IMR-90 (cell line): ENCODE measurements around the gene ZNF592. TPM values are rescaled to one million over a fixed set of nuclear protein-coding genes. Genes with fewer than 3 reads are reported as not detected.

Experiments
- ATAC-seq: fragments of 200-7000 bp; cut with Tn5 transposase; 2 replicates; pipeline ENCODE4 v1.9.1; 2020; ENCODE audit warnings: low read depth, mild to moderate bottlenecking, moderate library complexity
- BruUV-seq: library from RNA; stranded (reverse); fragments of 400-500 nt; replicated peaks from 2 replicates; lab custom pipeline; 2021; lab: Mats Ljungman, UMichigan
- CTCF ChIA-PET: fragments of 300-600 bp; formaldehyde crosslinking; extraction: SDS; loops from one replicate; lab custom pipeline; 2021; ENCODE audit warnings: antibody characterized with exemption; lab: Yijun Ruan, JAX
- POLR2A ChIA-PET: fragments of 300-600 bp; sonication (Branson Sonifier 250); formaldehyde crosslinking; loops from one replicate; lab custom pipeline; 2022; ENCODE audit warnings: antibody characterized with exemption; ENCODE audit not compliant: unreplicated experiment; lab: Charles Lee
- DNase-seq: peaks from one replicate; pipeline ENCODE4 v3.0.0; 2013
- H2AFZ ChIP-seq: replicated peaks from 2 replicates; pipeline ENCODE3; 2013; ENCODE audit warnings: low read length, mild to moderate bottlenecking; ENCODE audit not compliant: poor library complexity
- H2AK5ac ChIP-seq: 2 replicates; pipeline ENCODE4 v1.6.1; 2013; ENCODE audit warnings: low read depth, low read length, inconsistent platforms
- H2AK9ac ChIP-seq: replicated peaks from 2 replicates; pipeline ENCODE3; 2013; ENCODE audit warnings: mild to moderate bottlenecking, low read depth, low read length, moderate library complexity; ENCODE audit not compliant: poor library complexity
- H2BK120ac ChIP-seq: 2 replicates; pipeline ENCODE4 v1.6.1; 2013; ENCODE audit warnings: low read depth, low read length, inconsistent platforms
- H2BK15ac ChIP-seq: 3 replicates; pipeline ENCODE4 v1.6.1; 2013; ENCODE audit warnings: low read depth, low read length, inconsistent platforms
- H2BK20ac ChIP-seq: 2 replicates; pipeline ENCODE4 v1.6.1; 2013; ENCODE audit warnings: low read depth, mild to moderate bottlenecking, inconsistent platforms, low read length, moderate library complexity
- H2BK5ac ChIP-seq: 2 replicates; pipeline ENCODE4 v1.6.1; 2013; ENCODE audit warnings: mild to moderate bottlenecking, low read depth, low read length, inconsistent platforms; ENCODE audit not compliant: poor library complexity, severe bottlenecking
- H3K14ac ChIP-seq: replicated peaks from 2 replicates; pipeline ENCODE4 v1.6.1; 2013; ENCODE audit warnings: low read depth, low read length, inconsistent platforms
- H3K18ac ChIP-seq: 2 replicates; pipeline ENCODE4 v1.6.1; 2013; ENCODE audit warnings: low read depth, low read length, control low read depth
- H3K23ac ChIP-seq: 2 replicates; pipeline ENCODE4 v1.6.1; 2013; ENCODE audit warnings: low read depth, low read length, inconsistent platforms
- H3K27ac ChIP-seq: 2 replicates; pipeline ENCODE4 v1.5.1; 2013; ENCODE audit warnings: mild to moderate bottlenecking, control low read depth, low read length; ENCODE audit not compliant: insufficient read depth
- H3K27me3 ChIP-seq: 2 replicates; pipeline ENCODE4 v1.6.1; 2013; ENCODE audit warnings: low read length; ENCODE audit not compliant: control insufficient read depth, insufficient read depth
- H3K36me3 ChIP-seq: 2 replicates; pipeline ENCODE4 v1.6.1; 2013; ENCODE audit warnings: low read length, mixed read lengths; ENCODE audit not compliant: control insufficient read depth, insufficient read depth
- H3K4ac ChIP-seq: 2 replicates; pipeline ENCODE4 v1.6.1; 2013; ENCODE audit warnings: low read depth, low read length, inconsistent platforms
- H3K4me1 ChIP-seq: 2 replicates; pipeline ENCODE4 v1.6.1; 2013; ENCODE audit warnings: low read length, mixed read lengths; ENCODE audit not compliant: control insufficient read depth, insufficient read depth
- H3K4me2 ChIP-seq: 2 replicates; pipeline ENCODE4 v1.6.1; 2013; ENCODE audit warnings: low read depth, mild to moderate bottlenecking, control low read depth, low read length, moderate library complexity
- H3K4me3 ChIP-seq: 2 replicates; pipeline ENCODE4 v1.5.1; 2013; ENCODE audit warnings: low read depth, mild to moderate bottlenecking, control low read depth, low read length, moderate library complexity; ENCODE audit not compliant: insufficient read depth
- H3K56ac ChIP-seq: 2 replicates; pipeline ENCODE4 v1.6.1; 2013; ENCODE audit warnings: low read length, inconsistent platforms; ENCODE audit not compliant: insufficient read depth; ENCODE audit errors: extremely low read depth
- H3K79me1 ChIP-seq, 2 experiments: 2 replicates each; pipeline ENCODE4 v1.6.1; 2013; ENCODE audit warnings: low read length in 2 of 2, inconsistent platforms in 1 of 2, low read depth in 1 of 2
- H3K9ac ChIP-seq: 2 replicates; pipeline ENCODE4 v1.6.1; 2013; ENCODE audit warnings: low read depth, low read length, control low read depth
- H3K9me1 ChIP-seq: 2 replicates; pipeline ENCODE4 v1.6.1; 2013; ENCODE audit warnings: low read length, inconsistent platforms; ENCODE audit not compliant: insufficient read depth
- H3K9me3 ChIP-seq: 2 replicates; pipeline ENCODE4 v1.6.1; 2013; ENCODE audit warnings: low read length; ENCODE audit not compliant: control insufficient read depth, insufficient read depth
- H4K20me1 ChIP-seq: 2 replicates; pipeline ENCODE4 v1.6.1; 2013; ENCODE audit warnings: low read length, inconsistent platforms; ENCODE audit not compliant: insufficient read depth
- H4K5ac ChIP-seq: 2 replicates; pipeline ENCODE4 v1.6.1; 2013; ENCODE audit warnings: mild to moderate bottlenecking, low read depth, low read length, control low read depth
- H4K8ac ChIP-seq, 2 experiments: 2 replicates each; pipeline ENCODE4 v1.6.1; 2013; ENCODE audit warnings: low read depth in 2 of 2, low read length in 2 of 2, control low read depth in 1 of 2, inconsistent platforms in 1 of 2
- H4K91ac ChIP-seq: 2 replicates; pipeline ENCODE4 v1.6.1; 2013; ENCODE audit warnings: low read depth, low read length, inconsistent platforms; ENCODE audit not compliant: insufficient read depth
- BHLHE40 ChIP-seq: fragments of 150-350 bp; IDR thresholded peaks from 2 replicates; pipeline ENCODE4 v1.6.1; 2016; ENCODE audit warnings: mild to moderate bottlenecking, low read depth, low read length
- CEBPB ChIP-seq: IDR thresholded peaks from 2 replicates; pipeline ENCODE4 v1.6.1; 2012; ENCODE audit warnings: low read depth, low read length, improper control_type of control experiment
- CHD1 ChIP-seq: IDR thresholded peaks from 2 replicates; pipeline ENCODE4 v1.6.1; 2012; ENCODE audit warnings: low read depth, low read length, improper control_type of control experiment
- FOS ChIP-seq: fragments of 150-350 bp; IDR thresholded peaks from 2 replicates; pipeline ENCODE4 v1.6.1; 2016; ENCODE audit warnings: low read depth, low read length
- MAFK ChIP-seq: IDR thresholded peaks from 2 replicates; pipeline ENCODE4 v1.6.1; 2012; ENCODE audit warnings: low read depth, low read length, improper control_type of control experiment
- MAZ ChIP-seq: IDR thresholded peaks from 2 replicates; pipeline ENCODE4 v1.6.1; 2012; ENCODE audit warnings: low read depth, mild to moderate bottlenecking, low read length, improper control_type of control experiment, moderate library complexity, borderline replicate concordance
- MXI1 ChIP-seq: IDR thresholded peaks from 2 replicates; pipeline ENCODE4 v1.6.1; 2012; ENCODE audit warnings: low read depth, mild to moderate bottlenecking, low read length, moderate library complexity, borderline replicate concordance
- NFE2L2 ChIP-seq: fragments of 150-350 bp; IDR thresholded peaks from 2 replicates; pipeline ENCODE4 v1.6.1; 2016; ENCODE audit warnings: low read depth, mild to moderate bottlenecking, low read length
- POLR2A ChIP-seq: IDR thresholded peaks from 2 replicates; pipeline ENCODE4 v1.6.1; 2012; ENCODE audit warnings: mild to moderate bottlenecking, low read depth, low read length
- RAD21 ChIP-seq: IDR thresholded peaks from 2 replicates; pipeline ENCODE4 v1.6.1; 2012; ENCODE audit warnings: low read length, improper control_type of control experiment
- RCOR1 ChIP-seq: IDR thresholded peaks from 2 replicates; pipeline ENCODE4 v1.6.1; 2012; ENCODE audit warnings: mild to moderate bottlenecking, low read length, improper control_type of control experiment; ENCODE audit not compliant: insufficient replicate concordance
- RFX5 ChIP-seq: IDR thresholded peaks from 2 replicates; pipeline ENCODE4 v1.8.0; 2012; ENCODE audit warnings: low read depth, mild to moderate bottlenecking, low read length, moderate library complexity
- SMC3 ChIP-seq: fragments of 150-350 bp; IDR thresholded peaks from 2 replicates; pipeline ENCODE4 v1.6.1; 2016; ENCODE audit warnings: low read depth, mild to moderate bottlenecking, antibody characterized with exemption, low read length, moderate library complexity
- WGBS, 2 experiments: methylation state at CpG; one replicate each; pipeline versions ENCODE4 v1.1.5 to v1.1.7; 2013; ENCODE audit warnings: missing lambda C conversion rate in 2 of 2; ENCODE audit not compliant: insufficient read length in 1 of 2; ENCODE audit errors: extremely low coverage in 2 of 2; 5-methylcytosine and 5-hydroxymethylcytosine counted together
- dilution Hi-C: fragments of 300-500 bp; cut with HindIII; formaldehyde crosslinking; loops from one replicate; pipeline ENCODE4 v1.14.3; 2018; ENCODE audit warnings: low sequenced_read_pairs; ENCODE audit not compliant: unreplicated experiment
- in situ Hi-C: fragments of 300-500 bp; cut with MboI; formaldehyde crosslinking; loops from 3 replicates; pipeline ENCODE4 v1.14.3; 2019; ENCODE audit warnings: low sequenced_read_pairs, inconsistent platforms, mixed read lengths
- intact Hi-C: fragments of 100-400 bp; cut with micrococcal nuclease; formaldehyde crosslinking; loops from 2 replicates; pipeline ENCODE4 v1.10.0; 2022
- polyA plus RNA-seq, 3 experiments: library from polyadenylated mRNA; depleted of rRNA; stranded (reverse); fragments of >200 nt; gene quantifications; 2 replicates each; pipeline ENCODE4 v1.2.3, GENCODE V29; 2012; ENCODE audit warnings: low replicate concordance in 1 of 3
- total RNA-seq: library from RNA; depleted of rRNA; stranded (reverse); fragments of >200 nt; gene quantifications from 2 replicates; pipeline ENCODE4 v1.2.3, GENCODE V29; 2012
- TF ChIP-seq, protein P1 (sequence below): fragments of 150-350 bp; IDR thresholded peaks from 2 replicates; pipeline ENCODE4 v1.6.1; 2016; ENCODE audit warnings: low read depth, mild to moderate bottlenecking, low read length, moderate library complexity, borderline replicate concordance
- TF ChIP-seq, protein P2 (sequence below): fragments of 150-350 bp; IDR thresholded peaks from 2 replicates; pipeline ENCODE4 v1.6.1; 2017; ENCODE audit warnings: mild to moderate bottlenecking, antibody characterized with exemption, low read length, low read depth
- TF ChIP-seq, protein P3 (sequence below): conservative IDR thresholded peaks from 2 replicates; pipeline ENCODE4 v1.5.1; 2012; ENCODE audit warnings: mild to moderate bottlenecking, low read depth, low read length, improper control_type of control experiment

Gene ZNF592
- total and polyA plus RNA-seq, 2 of the 4 experiments (the other 2 are of a cell fraction): 4.3 to 10.2 TPM

- Histone ChIP-seq H2BK15ac (no peak overlapping the region), H4K91ac (no peak overlapping the region), H3K79me1 (no peaks in the 10 kb centered on the region), H2AFZ (no peak overlapping the region), H3K27me3 (peaks cover 12% of the 10 kb centered on the region), H2BK20ac (no peak overlapping the region), H3K9ac (no peak overlapping the region), H3K36me3 (no peaks in the 10 kb centered on the region), H3K9me3 (no peaks in the 10 kb centered on the region), H4K5ac (no peak overlapping the region), H3K9me1 (no peaks in the 10 kb centered on the region), H3K4me2 (no peak overlapping the region), H3K4ac (no peak overlapping the region), H3K14ac (no peak overlapping the region), H3K23ac (no peak overlapping the region), H2BK120ac (no peak overlapping the region), H4K20me1 (no peaks in the 10 kb centered on the region), H3K56ac (no peak overlapping the region), H3K27ac (no peak overlapping the region), H4K8ac (no peak overlapping the region), H2AK9ac (no peak overlapping the region), H3K4me3 (no peak overlapping the region), H3K4me1 (no peaks in the 10 kb centered on the region), H3K18ac (no peak overlapping the region), H2AK5ac (no peak overlapping the region), H2BK5ac (no peak overlapping the region)
- intact Hi-C loops: no loop called here
- no TSS peak for BruUV-seq
- no peak for DNase-seq
- ChIA-PET CTCF (interaction anchor here (0.8 kb wide), 1 partner anchor 10 kb away, joined by 3 read pairs; no protein-coding TSS in a partner anchor), POLR2A (no interaction called here)
- no peak for ATAC-seq
- no peak for TF ChIP-seq MXI1
- no peak for TF ChIP-seq MAZ
- no peak for TF ChIP-seq FOS
- TF ChIP-seq, protein P1, sequence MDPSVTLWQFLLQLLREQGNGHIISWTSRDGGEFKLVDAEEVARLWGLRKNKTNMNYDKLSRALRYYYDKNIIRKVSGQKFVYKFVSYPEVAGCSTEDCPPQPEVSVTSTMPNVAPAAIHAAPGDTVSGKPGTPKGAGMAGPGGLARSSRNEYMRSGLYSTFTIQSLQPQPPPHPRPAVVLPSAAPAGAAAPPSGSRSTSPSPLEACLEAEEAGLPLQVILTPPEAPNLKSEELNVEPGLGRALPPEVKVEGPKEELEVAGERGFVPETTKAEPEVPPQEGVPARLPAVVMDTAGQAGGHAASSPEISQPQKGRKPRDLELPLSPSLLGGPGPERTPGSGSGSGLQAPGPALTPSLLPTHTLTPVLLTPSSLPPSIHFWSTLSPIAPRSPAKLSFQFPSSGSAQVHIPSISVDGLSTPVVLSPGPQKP: no peak
- TF ChIP-seq, protein P2, sequence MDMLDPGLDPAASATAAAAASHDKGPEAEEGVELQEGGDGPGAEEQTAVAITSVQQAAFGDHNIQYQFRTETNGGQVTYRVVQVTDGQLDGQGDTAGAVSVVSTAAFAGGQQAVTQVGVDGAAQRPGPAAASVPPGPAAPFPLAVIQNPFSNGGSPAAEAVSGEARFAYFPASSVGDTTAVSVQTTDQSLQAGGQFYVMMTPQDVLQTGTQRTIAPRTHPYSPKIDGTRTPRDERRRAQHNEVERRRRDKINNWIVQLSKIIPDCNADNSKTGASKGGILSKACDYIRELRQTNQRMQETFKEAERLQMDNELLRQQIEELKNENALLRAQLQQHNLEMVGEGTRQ: no peak
- no peak for TF ChIP-seq MAFK
- TF ChIP-seq, protein P3, sequence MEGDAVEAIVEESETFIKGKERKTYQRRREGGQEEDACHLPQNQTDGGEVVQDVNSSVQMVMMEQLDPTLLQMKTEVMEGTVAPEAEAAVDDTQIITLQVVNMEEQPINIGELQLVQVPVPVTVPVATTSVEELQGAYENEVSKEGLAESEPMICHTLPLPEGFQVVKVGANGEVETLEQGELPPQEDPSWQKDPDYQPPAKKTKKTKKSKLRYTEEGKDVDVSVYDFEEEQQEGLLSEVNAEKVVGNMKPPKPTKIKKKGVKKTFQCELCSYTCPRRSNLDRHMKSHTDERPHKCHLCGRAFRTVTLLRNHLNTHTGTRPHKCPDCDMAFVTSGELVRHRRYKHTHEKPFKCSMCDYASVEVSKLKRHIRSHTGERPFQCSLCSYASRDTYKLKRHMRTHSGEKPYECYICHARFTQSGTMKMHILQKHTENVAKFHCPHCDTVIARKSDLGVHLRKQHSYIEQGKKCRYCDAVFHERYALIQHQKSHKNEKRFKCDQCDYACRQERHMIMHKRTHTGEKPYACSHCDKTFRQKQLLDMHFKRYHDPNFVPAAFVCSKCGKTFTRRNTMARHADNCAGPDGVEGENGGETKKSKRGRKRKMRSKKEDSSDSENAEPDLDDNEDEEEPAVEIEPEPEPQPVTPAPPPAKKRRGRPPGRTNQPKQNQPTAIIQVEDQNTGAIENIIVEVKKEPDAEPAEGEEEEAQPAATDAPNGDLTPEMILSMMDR: no peak
- TF ChIP-seq RFX5: no peak
- no peak for TF ChIP-seq BHLHE40
- no peak for TF ChIP-seq CHD1
- TF ChIP-seq POLR2A: no peak
- TF ChIP-seq SMC3: no peak
- TF ChIP-seq RAD21: no peak
- TF ChIP-seq CEBPB: no peak
- TF ChIP-seq RCOR1: no peak
- TF ChIP-seq NFE2L2: no peak
- WGBS, 2 experiments: no CpG with 5 or more reads among the region's 2 CpGs
- in situ Hi-C loops: no loop called here
- dilution Hi-C loops: no loop called here
Observed at GRCh38 chr15:84819791-84820190, 71.4 kb downstream of the ZNF592 start.
